G401 (cell line): ENCODE results near the gene DHRS9. TPM values are rescaled to one million over a fixed set of nuclear protein-coding genes. Genes with fewer than 3 reads are reported as not detected.
"Not testable (repeated sequence)": the region's sequence is repeated elsewhere in the genome, so short reads cannot be mapped to it uniquely, and the experiment has no call there.

Source experiments
- DNase-seq: peaks from one replicate; pipeline ENCODE4 v3.0.0-alpha.2; 2015; ENCODE audit warnings: low spot score
- in situ Hi-C: cut with HindIII; loops from 2 replicates; pipeline ENCODE4 v1.10.0; 2016; ENCODE audit warnings: low sequenced_read_pairs, mixed read lengths
- total RNA-seq: library from RNA; depleted of rRNA; stranded (reverse); fragments of >200 nt; shearing (Covaris generic); gene quantifications from 2 replicates; pipeline ENCODE4 v1.2.3, GENCODE V29; 2014; rRNA removed

The DHRS9 gene
- not detected in 2 replicates for total RNA-seq

DNA sequence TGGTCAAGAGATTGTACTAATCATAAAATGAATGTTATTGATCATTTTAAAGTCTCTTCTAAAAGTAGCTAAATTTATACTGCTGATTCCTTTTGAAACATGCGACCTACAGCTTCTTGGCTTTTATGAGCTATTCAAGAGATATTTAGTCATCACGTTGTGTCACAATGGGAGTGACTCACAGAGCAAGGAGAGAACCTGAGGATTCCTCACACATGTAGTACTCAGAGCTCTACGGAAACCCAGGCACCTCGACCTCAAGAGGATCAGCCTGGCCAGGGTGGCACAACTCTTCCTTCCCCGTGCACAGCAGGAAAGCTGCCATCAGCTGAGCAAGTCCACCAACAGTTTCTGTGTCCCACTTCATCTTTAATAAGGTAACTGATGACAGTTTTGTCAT is at the start of gene DHRS9:
DHRS9 (plus strand) TSS at position 223 of the 400 bp plus-strand sequence. CDS start 12,019 bp downstream, outside the sequence.
- in situ Hi-C loops = no loop called here

DNA sequence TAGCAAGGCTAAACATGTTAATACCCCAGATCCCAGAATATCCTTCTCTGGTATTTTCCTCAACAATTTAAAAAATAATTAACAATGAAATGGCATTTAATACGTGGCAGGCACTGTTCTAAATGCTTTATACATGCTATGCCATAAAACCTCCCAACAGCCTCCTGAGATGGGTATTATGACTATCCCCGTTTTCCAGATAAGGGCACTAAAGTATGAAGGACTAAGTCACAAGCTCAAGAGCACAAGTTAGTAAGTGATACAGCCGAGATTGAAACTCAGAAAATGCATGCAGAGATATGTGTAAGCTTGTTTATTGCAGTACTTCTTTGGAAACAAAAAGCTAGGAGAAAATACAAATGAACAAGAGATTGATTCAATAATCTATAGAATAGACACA is 46.2 kb upstream of the DHRS9 start:
- in situ Hi-C loops = no loop called here
- no peak for DNase-seq

More for the DNA sequence above, at the start of gene DHRS9:
- no peak for DNase-seq

DNA sequence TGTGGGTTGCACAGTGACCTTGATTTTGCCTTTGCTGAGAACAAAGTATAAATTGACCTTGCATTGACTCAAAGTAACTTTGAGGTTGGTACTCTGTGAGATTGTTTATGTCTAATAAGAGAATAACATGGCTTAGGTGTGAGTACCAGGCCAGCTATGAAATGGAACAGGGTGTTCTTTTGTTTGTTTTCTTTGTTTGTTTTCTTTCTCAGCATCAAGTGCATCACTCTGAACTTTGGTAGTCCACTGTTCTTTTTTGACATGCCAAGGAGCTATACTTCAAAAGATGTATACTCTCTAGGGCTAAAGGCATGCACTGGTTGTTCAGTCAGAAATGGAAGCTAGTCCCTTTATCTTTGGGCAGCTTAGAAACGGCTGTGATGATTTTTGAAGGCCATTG is 43.3 kb upstream of the DHRS9 start:
- no peak for DNase-seq
- in situ Hi-C loops = no loop called here

DNA sequence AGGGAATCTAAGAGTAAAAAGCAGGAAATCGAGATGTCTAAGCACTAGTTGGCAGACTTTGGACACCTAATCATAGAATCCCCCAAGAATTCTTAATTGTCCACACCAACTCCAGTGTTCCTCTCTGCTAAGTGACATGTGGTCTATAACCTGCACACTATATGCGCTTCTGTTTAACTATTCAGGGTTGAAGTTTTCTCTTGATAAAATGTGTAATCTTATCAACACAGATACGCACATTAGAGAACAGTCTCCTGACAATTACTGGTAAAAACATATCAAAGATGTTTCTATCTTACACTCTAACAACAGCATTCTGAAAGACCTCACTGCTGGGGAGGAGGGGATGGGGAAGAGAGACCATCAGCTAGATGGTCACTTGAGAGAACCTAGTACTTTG is 42.1 kb upstream of the DHRS9 start:
- no peak for DNase-seq
- in situ Hi-C loops = no loop called here

DNA sequence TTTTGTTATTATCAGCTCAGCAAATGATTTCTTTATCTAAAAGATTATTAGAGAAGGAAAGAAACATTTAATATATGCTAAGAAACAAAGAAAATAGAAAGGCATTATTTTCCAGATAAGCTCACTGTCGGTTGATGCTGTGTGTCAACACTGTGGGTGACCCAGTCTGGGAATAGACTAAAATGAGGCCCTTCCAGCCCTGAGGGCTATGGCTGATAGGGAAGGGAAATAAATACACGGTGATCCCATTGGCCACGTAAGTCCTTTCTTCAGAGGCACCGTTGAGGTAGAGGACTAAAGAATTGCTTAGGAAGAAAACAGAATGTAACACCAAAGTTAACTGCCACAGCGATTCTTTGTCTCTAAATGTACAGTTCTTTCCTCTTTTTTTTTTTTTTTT is 40.0 kb upstream of the DHRS9 start:
- in situ Hi-C loops = no loop called here
- DNase-seq = no peak

DNA sequence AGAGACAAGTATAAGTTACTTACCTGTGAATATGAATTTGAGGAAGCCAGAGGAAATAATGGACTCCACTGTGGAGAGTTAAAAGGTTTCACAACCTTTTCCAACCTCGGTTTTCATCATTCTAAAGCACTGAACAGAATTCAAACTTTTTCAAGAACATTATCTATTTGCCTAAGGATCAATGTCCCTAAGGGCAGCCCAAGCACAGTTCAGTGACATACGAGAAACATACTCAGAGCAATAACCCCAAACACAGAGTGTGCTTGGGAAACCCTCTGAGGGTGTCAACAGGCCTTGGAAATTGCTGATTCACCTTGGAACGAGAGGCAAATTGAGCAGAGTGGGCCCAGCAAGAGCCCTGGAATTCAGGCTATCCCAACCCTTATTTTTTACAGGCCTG is 38.2 kb upstream of the DHRS9 start, which contains the start of gene ABCB11:
ABCB11 (minus strand) TSS at position 123 of the 400 bp plus-strand sequence. CDS start 13,199 bp downstream, outside the sequence.
- in situ Hi-C loops = no loop called here
- DNase-seq = no peak

DNA sequence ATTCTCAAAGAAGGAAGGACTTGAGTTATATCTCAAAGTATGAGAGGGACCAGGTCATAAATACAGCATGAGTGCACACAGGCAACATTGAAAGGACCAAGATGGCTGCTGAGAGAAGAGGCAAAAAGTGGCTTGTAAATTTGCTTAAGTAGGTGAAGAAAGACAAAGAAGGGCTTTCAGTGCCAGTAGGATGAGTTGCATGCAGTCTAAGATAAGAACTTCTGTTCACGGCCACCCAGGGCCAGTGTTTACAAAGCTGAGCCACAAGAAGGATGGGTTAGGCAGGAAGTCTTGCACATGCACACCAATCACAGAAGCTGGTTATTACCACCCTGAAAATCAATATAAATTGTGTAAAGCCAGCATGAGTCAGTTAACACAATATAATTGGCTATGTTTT is 35.1 kb upstream of the DHRS9 start:
- in situ Hi-C loops = no loop called here

DNA sequence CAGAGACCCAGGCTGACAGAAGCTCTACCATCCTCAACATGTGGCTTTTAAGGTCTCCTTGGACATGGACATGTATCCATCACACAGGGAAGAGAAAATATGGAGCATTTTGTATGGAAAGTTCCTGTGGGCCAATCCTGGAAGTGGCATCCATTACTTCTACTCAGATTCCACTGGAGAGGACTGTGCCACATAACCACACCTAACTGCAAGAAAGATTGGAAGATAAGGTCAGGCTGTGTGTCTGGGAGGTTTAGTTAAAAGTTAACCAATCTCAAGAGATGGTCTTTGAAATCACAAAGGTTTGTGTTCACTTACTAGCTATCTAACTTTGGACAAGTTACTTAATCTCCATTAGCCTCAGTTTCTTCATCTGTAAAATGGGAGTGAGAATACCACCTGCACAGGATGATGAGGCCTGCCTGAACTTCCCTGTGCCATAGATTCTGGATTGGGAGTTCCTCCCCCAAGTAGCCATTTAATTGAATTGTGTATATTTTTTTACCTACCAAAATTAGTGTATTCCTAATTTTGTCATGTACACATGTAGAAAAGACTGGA is 34.3 kb upstream of the DHRS9 start:
- DNase-seq = no peak
- in situ Hi-C loops = no loop called here

More for the DNA sequence above, 35.1 kb upstream of the DHRS9 start:
- no peak for DNase-seq

DNA sequence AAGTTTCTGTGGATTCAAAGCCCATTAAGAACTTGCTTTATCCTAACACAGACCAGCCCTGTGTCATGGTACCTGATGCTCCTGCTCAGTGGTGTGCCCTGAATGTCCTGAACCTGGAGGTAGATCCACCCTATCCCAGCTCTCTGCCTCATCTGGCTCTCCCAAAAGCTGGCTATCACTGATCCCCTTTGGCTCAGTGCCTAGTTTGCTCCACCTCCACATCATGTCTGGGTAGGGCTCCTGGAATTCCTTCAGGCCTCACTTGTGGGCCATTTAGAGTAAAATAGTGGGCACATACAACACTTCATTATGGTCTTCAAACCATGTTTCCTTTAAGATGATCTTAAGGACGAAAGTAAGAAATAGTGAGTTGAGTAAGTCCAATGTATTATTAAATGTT is 33.5 kb upstream of the DHRS9 start:
- in situ Hi-C loops = no loop called here
- DNase-seq = no peak

DNA sequence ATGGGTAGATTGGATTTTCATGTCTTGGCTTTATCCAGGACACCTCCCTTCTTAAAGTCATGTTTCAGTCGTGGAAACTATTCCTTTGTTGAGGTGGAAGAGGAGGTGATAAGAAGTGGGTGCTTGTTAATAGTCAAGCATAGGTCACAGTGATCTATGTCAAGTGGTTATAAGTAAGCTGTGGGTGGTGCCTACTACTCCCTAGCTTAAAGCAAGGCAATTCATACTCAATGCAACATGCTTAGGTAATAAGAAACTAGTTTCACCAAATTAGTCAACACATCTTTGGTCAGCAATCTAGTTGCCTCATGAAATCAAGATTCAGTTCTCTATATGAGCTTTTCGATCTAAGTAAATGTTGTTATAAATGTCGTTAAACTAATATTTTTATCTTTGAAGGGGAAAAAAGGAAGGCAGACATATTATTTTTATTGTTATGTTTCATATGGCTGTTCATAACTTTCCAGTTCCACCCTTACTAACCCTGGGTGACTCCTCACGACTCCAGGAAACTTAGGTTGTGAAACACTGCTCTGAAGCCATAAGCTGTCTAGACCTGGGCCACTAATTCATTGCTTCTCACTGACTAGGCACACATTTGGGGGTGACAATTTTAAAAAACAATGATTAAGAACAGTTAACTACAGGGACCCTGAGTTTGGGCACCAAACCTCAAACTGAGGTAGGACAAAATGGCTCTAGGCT is 32.5 kb upstream of the DHRS9 start:
- no peak for DNase-seq
- in situ Hi-C loops = no loop called here

DNA sequence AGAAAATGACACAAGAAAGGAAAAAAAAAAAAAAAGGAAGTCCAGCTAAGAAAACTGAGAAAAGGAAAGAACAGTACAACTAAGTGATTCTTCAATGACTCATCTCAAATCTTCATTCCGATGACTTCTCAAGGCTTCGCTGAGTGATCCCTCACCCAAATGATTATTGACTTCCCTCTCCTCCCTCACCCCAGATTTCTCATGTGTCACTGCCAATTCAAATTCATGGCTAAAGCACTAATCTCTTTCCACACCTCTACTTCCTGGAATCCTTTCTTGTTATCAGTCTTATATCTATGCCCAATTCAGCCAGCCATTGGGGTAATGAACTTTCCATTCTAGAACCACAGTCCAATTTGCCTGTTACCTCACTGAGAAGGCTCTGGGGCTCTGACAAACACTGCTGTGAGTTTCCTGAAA is 31.0 kb upstream of the DHRS9 start:
- in situ Hi-C loops = no loop called here
- no peak for DNase-seq

DNA sequence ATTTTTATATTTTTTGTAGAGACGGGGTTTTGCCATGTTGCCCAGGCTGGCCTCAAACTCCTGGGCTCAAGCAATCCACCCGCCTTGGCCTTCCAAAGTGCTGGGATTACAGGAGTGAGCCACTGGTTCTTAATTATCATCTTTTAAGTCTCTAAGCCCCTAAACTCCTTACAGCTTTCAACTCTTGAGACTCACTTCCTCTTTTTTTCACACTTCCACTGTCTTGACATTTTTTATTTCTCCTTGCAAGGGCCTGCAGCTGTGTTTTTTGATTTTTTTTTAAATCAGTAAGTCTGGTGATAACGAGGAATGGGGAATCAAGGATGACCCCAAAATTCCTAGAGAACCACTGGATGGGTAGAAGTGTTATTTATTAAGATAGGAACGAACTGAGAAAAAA is 29.7 kb upstream of the DHRS9 start:
- no peak for DNase-seq
- in situ Hi-C loops = no loop called here

DNA sequence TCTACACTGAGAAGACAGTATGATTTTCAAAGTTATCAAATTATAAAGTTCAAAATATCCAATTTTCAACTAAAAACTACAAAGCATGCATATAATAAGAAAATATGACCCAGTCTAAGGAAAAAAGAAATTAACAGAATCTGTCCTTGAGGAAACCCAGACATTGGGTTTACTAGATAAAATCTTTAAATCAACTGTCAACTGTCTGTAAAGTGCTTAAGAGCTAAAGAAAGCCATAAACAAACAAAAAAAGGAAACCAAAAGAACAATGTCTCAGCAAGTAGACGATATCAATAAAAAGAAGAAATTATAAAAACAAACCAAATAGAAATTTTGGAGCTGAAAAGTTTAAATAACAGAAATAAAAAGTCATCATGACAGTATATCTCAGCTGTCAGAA is 27.8 kb upstream of the DHRS9 start:
- in situ Hi-C loops = no loop called here
- DNase-seq = no peak

DNA sequence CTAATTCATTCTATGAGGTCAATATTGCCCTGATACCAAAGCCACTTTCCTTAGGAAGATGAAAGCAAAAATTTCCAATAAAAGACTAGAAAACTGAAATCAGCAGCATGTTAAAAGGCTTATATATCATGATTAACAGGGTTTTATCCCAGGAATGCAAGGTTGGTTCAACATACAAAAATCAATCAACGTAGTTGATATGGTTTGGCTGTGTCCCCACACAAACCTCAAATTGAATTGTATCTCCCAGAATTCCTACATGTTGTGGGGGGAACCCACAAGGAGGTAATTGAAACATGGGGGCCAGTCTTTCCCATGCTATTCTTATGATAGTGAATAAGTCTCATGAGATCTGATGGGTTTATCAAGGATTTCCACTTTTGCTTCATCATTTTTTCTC is 26.5 kb upstream of the DHRS9 start:
- no peak for DNase-seq
- in situ Hi-C loops = no loop called here

DNA sequence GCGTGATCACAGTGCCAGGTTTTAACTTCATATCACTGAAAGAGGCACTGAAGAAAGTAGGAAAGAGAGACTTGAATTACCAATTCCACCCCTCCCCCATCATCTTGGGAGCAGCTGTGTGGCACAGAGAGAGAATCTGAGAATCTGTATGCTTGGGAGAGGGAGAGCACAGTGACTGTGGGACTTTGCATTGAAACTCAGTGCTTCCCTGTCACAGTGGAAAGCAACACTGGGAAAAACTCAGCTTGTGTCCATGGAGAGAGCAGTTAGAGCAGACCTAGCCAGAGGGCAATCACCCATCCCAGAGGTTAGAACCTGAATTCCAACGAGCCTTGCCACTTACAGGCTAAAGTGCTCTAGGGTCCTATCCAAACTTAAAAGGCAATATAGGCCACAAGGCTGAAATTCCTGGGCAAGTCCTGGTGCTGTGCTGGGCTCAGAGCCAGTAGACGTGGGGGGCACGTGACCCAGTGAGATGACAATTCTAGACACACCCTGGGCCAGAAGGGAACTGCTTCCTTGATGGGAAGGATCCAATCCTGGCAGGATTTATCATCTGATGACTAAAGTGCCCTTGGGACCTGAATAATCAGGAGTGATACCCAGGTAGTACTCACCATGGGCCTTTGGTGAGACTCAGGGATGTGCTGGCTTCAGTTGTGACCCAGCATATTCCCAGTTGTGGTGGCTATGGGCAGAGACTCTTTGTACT is 22.8 kb upstream of the DHRS9 start:
- no peak for DNase-seq
- in situ Hi-C loops = no loop called here

DNA sequence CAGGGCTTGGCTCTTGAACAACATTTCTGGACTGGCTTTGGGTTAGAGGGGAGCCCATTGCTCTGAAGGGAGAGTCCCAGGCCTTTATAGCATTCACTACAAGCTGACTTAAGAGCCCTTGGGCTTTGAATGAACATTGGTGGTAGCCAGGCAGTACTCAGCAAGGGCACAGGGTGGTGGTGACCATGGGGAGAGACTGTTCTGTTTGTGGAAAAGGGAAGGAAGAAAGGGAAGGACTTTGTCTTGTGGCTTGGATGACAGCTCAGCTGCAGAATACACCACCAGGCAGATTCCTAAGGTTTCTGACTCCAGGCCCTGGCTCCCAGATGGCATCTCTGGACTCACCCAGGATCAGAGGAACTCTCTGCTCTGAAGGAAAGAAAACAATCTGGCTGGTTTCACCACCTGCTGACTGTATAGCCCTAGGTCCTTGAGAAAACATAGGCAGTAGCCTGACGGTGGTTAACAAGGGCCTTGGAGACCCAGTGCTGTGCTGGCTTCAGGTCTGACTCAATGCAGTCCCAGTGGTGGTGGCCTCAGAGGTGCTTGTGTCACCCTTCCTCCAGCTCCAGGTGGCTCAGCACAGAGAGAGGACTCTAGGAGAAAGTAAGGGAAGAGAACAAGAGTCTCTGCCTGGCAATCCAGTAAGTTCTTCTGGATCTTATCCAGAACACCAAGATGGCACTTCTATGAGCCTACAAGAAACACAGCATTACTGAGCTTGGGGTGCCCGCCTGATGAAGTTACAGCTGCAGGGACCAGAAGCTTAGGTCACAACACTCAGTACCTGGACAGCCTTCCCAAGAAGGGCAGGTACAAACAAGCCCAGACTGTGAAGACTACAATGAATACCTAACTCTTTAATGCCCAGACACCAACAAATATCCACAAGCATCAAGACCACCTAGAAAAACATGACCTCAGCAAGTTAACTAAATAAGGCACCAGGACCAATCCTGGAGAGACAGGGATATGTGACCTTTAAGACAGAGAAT is 21.8 kb upstream of the DHRS9 start:
- no peak for DNase-seq
- in situ Hi-C loops = no loop called here

DNA sequence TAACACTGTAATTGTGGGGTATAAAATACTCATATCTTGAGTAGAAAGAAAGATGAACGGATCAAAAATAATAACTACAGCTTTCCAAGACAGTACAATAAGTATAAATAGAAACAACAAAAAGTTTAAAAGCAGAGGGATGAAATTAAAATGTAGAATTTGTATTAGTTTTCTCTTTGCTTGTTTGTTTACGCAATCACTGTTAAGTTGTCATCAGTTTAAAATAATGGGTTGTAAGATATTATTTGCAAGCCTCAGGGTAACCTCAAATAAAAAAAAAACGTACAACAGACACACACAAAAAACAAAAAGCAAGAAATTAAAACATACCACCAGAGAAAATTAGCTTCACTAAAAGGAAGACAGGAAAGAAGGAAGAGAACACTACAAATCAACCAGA is 20.2 kb upstream of the DHRS9 start:
- DNase-seq = no peak
- in situ Hi-C loops = no loop called here

DNA sequence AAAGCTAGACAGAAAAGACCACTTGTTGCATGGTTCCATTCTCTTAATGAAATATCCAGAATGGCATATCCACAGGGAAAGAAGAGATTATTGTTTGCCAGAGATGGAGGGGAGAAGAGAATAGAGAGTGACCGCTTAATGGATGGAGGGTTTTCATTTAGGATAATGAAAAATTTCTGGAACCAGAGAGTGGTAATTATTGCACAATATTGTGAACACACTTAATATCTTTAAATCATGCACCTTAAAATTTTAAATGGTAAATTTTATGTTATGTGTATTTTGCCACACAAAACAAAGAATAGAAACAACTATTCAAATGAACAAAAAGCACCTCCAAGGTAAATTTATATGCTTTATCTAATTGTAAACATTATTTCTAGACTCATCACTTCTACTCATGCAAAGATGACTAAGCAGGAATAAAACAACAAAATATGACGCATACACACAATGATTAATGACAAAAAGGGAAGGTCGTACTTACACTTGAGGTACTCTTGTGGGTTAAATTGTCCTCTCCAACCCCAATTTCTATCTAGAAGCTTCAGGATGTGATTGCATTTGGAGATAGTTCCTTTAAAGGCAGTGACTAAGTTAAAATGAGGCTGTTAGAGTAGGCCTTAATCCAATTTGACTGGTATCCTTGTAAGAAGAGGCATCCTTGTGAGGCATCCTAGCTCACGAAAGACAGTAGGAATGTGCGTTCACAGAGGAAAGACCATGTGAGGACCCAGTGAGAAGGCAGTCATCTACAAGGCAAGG is 18.7 kb upstream of the DHRS9 start:
- in situ Hi-C loops = no loop called here
- DNase-seq = no peak

DNA sequence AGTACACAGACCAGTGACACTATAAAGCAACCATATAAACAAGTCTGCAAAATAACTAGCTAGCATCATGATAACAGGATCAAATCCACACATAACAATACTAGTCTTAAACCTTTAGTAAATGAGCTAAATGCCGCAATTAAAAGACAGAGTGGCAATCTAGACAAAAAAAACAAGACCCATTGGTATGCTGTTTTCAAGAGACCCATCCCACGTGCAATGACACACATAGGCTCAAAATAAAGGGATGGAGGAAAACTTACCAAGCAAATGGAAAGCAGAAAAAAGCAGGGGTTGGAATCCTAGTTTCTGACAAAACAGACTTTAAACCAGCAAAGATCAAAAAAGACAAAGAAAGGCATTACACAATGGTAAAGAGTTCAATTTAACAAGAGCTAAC is 14.8 kb upstream of the DHRS9 start:
- DNase-seq, in situ Hi-C loops: not testable (repeated sequence)
